Colonic mucosa (tissue), 4 donors: ENCODE results near the gene BTBD6. TPM values are rescaled to one million over a fixed set of nuclear protein-coding genes. Genes with fewer than 3 reads are reported as not detected.

Experiments used
- DNase-seq: peaks from one replicate; pipeline ENCODE4 v3.0.0-alpha.2; 2020
- H3K27ac ChIP-seq: fragments of 200-600 bp; one replicate; pipeline ENCODE4 v1.8.0; 2021
- H3K27me3 ChIP-seq: fragments of 200-600 bp; one replicate; pipeline ENCODE4 v1.8.0; 2021
- H3K36me3 ChIP-seq: fragments of 200-600 bp; one replicate; pipeline ENCODE4 v1.8.0; 2021
- H3K4me1 ChIP-seq: fragments of 200-600 bp; one replicate; pipeline ENCODE4 v1.8.0; 2021; ENCODE audit warnings: mild to moderate bottlenecking
- H3K4me3 ChIP-seq: fragments of 200-600 bp; one replicate; pipeline ENCODE4 v1.8.0; 2021
- H3K9ac ChIP-seq, 2 donors: one replicate each; pipeline ENCODE4 v1.7.0; 2013; ENCODE audit warnings: control low read depth in 2 of 2, low read depth in 2 of 2, low read length in 2 of 2
- H3K9me3 ChIP-seq: fragments of 200-600 bp; one replicate; pipeline ENCODE4 v1.8.0; 2021
- CTCF ChIP-seq: fragments of 200-600 bp; IDR thresholded peaks from one replicate; pipeline ENCODE4 v1.8.0; 2022; ENCODE audit warnings: antibody characterized with exemption, mild to moderate bottlenecking
- intact Hi-C: fragments of 100-400 bp; cut with DNase I; formaldehyde crosslinking; loops from one replicate; pipeline ENCODE4 v1.14.1; 2022
- total RNA-seq, 2 donors: library from RNA; stranded (reverse); fragmentation: NEBNext Ultra II Directional in 1 of 2; extraction: Animal tissue kit (Norgen Biotek cat#: 25700) in 1 of 2; gene quantifications; one replicate each; pipeline ENCODE4 v1.2.1, GENCODE V29; 2021
- donor health status: healthy.
- donor health status: DM: no; HTN: no; CAD: no.
- donor health status: DM: no; HTN: no; CAD: no.

BTBD6 gene
- total RNA-seq, 2 donors from 2014 or later: 56.9 to 66.0 TPM

DNA sequence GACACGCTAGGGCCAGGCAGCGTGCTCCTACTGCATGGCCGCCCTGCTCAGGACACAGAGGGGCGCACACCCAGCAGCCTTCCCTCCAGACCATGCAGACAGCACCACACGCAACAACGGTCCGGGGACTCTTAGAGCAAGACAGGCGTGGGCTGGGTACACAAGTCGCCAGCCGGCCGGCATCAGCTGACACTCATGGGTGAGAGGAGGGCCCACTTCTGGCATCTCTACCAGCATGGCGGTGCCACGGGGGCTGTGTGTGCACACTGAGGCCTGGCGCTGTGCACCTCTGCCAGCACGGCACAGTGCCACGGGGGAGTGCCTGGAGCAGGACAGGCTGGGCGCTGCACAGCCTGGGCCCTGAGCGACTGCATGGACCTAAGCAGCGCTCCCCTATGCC, 6.7 kb upstream of the BTBD6 start:
- intact Hi-C loops: no loop called here
- Histone ChIP-seq H3K9me3 (no peaks in the 10 kb centered on the region), H3K9ac (no peak overlapping the region), H3K4me3 (no peak overlapping the region), H3K4me1 (no peaks in the 10 kb centered on the region), H3K36me3 (no peaks in the 10 kb centered on the region), H3K27me3 (no peaks in the 10 kb centered on the region), H3K27ac (no peak overlapping the region)
- no peak for DNase-seq
- TF ChIP-seq CTCF: no peak

- no peak for DNase-seq
- intact Hi-C loops: no loop called here
- Histone ChIP-seq H3K27me3 (no peaks in the 10 kb centered on the region), H3K9ac (no peak overlapping the region), H3K27ac (no peak overlapping the region), H3K4me1 (peaks cover 11% of the 10 kb centered on the region), H3K4me3 (no peak overlapping the region), H3K36me3 (no peaks in the 10 kb centered on the region), H3K9me3 (no peaks in the 10 kb centered on the region)
- TF ChIP-seq CTCF: no peak
Measured at GRCh38 chr14:105244334-105244733, 4.0 kb upstream of the BTBD6 start.

DNA sequence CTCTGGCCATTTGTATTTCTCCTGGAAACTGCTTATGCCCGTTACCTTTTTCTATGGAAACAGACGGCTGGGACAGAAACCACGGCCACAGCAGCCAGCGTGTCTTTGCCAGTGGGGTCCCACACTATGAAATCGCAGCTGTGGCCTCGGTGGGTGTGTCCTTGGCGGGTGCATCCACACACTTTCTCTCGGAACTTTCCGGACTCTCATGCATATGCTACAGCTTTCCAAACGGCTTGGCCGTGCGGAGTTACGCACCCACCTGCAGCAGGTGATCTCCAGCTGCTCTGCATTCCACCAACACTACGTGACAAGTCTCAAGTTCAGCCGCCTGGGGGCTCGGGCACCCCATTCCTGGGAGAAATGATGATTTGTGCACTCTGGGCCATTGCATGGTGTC, 1.3 kb upstream of the BTBD6 start:
- no peak for DNase-seq
- TF ChIP-seq CTCF: no peak
- Histone ChIP-seq H3K9me3 (no peaks in the 10 kb centered on the region), H3K27ac (no peak overlapping the region), H3K4me3 (no peak overlapping the region), H3K36me3 (peaks cover 7% of the 10 kb centered on the region), H3K9ac (no peak overlapping the region), H3K27me3 (no peaks in the 10 kb centered on the region), H3K4me1 (peaks cover 11% of the 10 kb centered on the region)
- intact Hi-C loops: loop anchor here (5.0 kb wide), 1 partner anchor 70 kb away; no protein-coding TSS in a partner anchor

DNA sequence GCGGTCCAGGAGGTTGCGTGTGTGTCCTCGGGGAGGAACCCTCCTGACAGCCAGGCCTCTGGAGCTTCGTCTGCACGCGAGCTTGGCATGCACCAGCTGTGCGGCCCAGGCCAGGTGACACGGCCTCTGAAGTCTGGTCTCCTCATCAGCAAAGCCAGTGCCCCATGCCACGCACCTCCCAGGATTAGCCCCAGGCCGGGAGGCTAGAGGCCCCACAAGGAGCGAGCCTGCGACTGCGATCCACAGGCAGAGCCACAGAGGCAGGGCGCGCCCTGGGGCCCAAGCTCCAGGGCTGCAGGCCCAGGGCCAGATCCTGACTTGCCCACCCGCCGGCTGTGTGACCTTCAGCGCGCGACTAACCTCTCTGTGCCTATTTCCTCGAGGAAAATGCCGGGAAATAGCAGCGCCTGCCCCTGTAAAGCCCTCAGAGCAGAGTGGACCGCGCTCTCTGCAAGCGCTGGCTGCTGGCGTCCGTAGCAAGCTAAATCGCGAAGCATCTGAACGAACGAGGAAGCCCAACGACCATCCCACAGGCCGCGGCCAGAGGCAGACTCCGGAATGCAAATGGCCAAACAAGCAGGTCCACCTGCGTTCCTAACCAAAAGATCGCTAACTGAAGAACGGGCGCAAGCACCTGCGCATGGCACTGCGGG, 492 bp upstream of the BTBD6 start:
- DNase-seq: peak; percentile 24
- peak overlapping the region; percentile 53 for H3K4me3 ChIP-seq
- H3K27me3 ChIP-seq: no peaks in the 10 kb centered on the region
- peak overlapping the region; percentile 45 for H3K27ac ChIP-seq
- H3K36me3 ChIP-seq: peaks cover 7% of the 10 kb centered on the region
- intact Hi-C loops: loop anchor here (5.0 kb wide), 1 partner anchor 69 kb away; no protein-coding TSS in a partner anchor
- no peaks in the 10 kb centered on the region for H3K9me3 ChIP-seq
- peak overlapping the region; percentile 78 to 84 for H3K9ac ChIP-seq
- no peak for TF ChIP-seq CTCF
- peaks cover 11% of the 10 kb centered on the region for H3K4me1 ChIP-seq

GRCh38 chr14:105249182-105250007, 1.1 kb downstream of the BTBD6 start:
- intact Hi-C loops: loop anchor here (5.0 to 10.0 kb wide), 2 partner anchors 68 to 165 kb away; no protein-coding TSS in a partner anchor
- TF ChIP-seq CTCF: no peak
- peak overlapping the region; percentile 63 for H3K27ac ChIP-seq
- peaks cover 11% of the 10 kb centered on the region for H3K4me1 ChIP-seq
- no peaks in the 10 kb centered on the region for H3K9me3 ChIP-seq
- peaks cover 7% of the 10 kb centered on the region for H3K36me3 ChIP-seq
- peak overlapping the region; percentile 55 to 91 for H3K9ac ChIP-seq
- no peaks in the 10 kb centered on the region for H3K27me3 ChIP-seq
- H3K4me3 ChIP-seq: peak overlapping the region; percentile 54
- peak; percentile 34 for DNase-seq
